H1 (cell line): Measurements from ENCODE around the gene CD300A.

ENCODE experiments used
- CEBPB ChIP-seq: IDR thresholded peaks from 2 replicates; pipeline ENCODE4 v1.6.1; 2012; ENCODE audit warnings: low read depth, low read length
- CHD1 ChIP-seq: IDR thresholded peaks from 2 replicates; pipeline ENCODE4 v1.6.1; 2012; ENCODE audit warnings: low read depth, low read length, improper control_type of control experiment
- CHD2 ChIP-seq: IDR thresholded peaks from 2 replicates; pipeline ENCODE4 v1.6.1; 2012; ENCODE audit warnings: low read length, improper control_type of control experiment
- CREB1 ChIP-seq: IDR thresholded peaks from 2 replicates; pipeline ENCODE4 v1.6.1; 2012; ENCODE audit warnings: inconsistent platforms
- CTCF ChIP-seq, 3 experiments: IDR thresholded peaks; 1 replicate in 2 of 3; 2 replicates in 1 of 3; pipeline versions ENCODE4 v1.5.1 to v1.6.1; 2011; ENCODE audit warnings: low read length in 3 of 3, mild to moderate bottlenecking in 3 of 3, inconsistent platforms in 2 of 3, low read depth in 1 of 3, moderate library complexity in 1 of 3; ENCODE audit not compliant: insufficient read depth in 1 of 3; ENCODE audit errors: control extremely low read depth in 1 of 3
- EZH2 ChIP-seq: fragments of 200-600 bp; sonication (generic); IDR thresholded peaks from 2 replicates; pipeline ENCODE4 v1.7.1; 2012; ENCODE audit warnings: low read depth, mild to moderate bottlenecking, moderate library complexity, low read length, inconsistent platforms; ENCODE audit not compliant: severe bottlenecking
- JUND ChIP-seq: IDR thresholded peaks from 2 replicates; pipeline ENCODE4 v1.6.1; 2011; ENCODE audit warnings: mild to moderate bottlenecking, improper control_type of control experiment, low read length
- MAFK ChIP-seq: IDR thresholded peaks from 2 replicates; pipeline ENCODE4 v1.6.1; 2012; ENCODE audit warnings: low read depth, mild to moderate bottlenecking, improper control_type of control experiment, low read length
- POLR2A ChIP-seq, 2 experiments: IDR thresholded peaks; 1 replicate in 1 of 2; 2 replicates in 1 of 2; pipeline ENCODE4 v1.6.1; 2011; ENCODE audit warnings: low read depth in 2 of 2, low read length in 2 of 2, mild to moderate bottlenecking in 2 of 2; ENCODE audit errors: control extremely low read depth in 1 of 2
- RAD21 ChIP-seq, 2 experiments: IDR thresholded peaks in 1 of 2; conservative IDR thresholded peaks in 1 of 2; 2 replicates each; pipeline ENCODE4 v1.6.1; 2011; ENCODE audit warnings: low read depth in 2 of 2, low read length in 2 of 2, improper control_type of control experiment in 1 of 2, inconsistent platforms in 1 of 2, mild to moderate bottlenecking in 1 of 2, moderate library complexity in 1 of 2
- SP2 ChIP-seq: IDR thresholded peaks from 2 replicates; pipeline ENCODE4 v1.6.1; 2012; ENCODE audit warnings: mild to moderate bottlenecking, low read length, inconsistent platforms
- TBP ChIP-seq: IDR thresholded peaks from 2 replicates; pipeline ENCODE4 v1.6.1; 2011; ENCODE audit warnings: low read depth, low read length, improper control_type of control experiment

GRCh38 chr17:74512036-74512435 is 45.6 kb downstream of the CD300A start:
- TF ChIP-seq CTCF (IDR thresholded peaks at IDR 0.05; ENCODE audit: control extremely low read depth in 1 of 3, insufficient read depth in 1 of 3, low read depth in 1 of 3, low read length in 3 of 3) = no peak
- no peak for TF ChIP-seq POLR2A (IDR thresholded peaks at IDR 0.05; ENCODE audit: control extremely low read depth in 1 of 2, low read depth in 2 of 2, low read length in 2 of 2)
- no peak for TF ChIP-seq CHD1
- no peak for TF ChIP-seq CEBPB
- TF ChIP-seq MAFK = no peak
- TF ChIP-seq EZH2 = no peak
- no peak for TF ChIP-seq TBP
- no peak for TF ChIP-seq SP2
- no peak for TF ChIP-seq RAD21 (IDR thresholded peaks at IDR 0.05 in 1 of 2, conservative IDR thresholded peaks at IDR 0.05 in 1 of 2; ENCODE audit: low read depth in 2 of 2, low read length in 2 of 2)
- TF ChIP-seq JUND = no peak
- no peak for TF ChIP-seq CHD2
- TF ChIP-seq CREB1 = no peak
